SHP77 (cell line): ENCODE measurements around the gene ALDH1L1.

ENCODE experiments used
- DNase-seq, 2 experiments: peaks; one replicate each; lab custom pipeline; 2025; lab: John Stamatoyannopoulos, UW

ALDH1L1 gene

GRCh38 chr3:126154391-126155279 is 25.8 kb downstream of the ALDH1L1 start:
- no peak for DNase-seq

GRCh38 chr3:126153695-126154360 is 26.6 kb downstream of the ALDH1L1 start:
- no peak for DNase-seq

- no peak for DNase-seq
These were observed 27.3 kb downstream of the ALDH1L1 start for GRCh38 chr3:126152901-126153694.

- DNase-seq: no peak
These were observed 27.9 kb downstream of the ALDH1L1 start for GRCh38 chr3:126152458-126152857.

GRCh38 chr3:126151562-126152302 is 28.7 kb downstream of the ALDH1L1 start:
- DNase-seq: no peak

GRCh38 chr3:126149960-126150515 is 30.3 kb downstream of the ALDH1L1 start:
- DNase-seq: no peak

- DNase-seq: no peak
These were observed 31.0 kb downstream of the ALDH1L1 start for GRCh38 chr3:126149256-126149902.

GRCh38 chr3:126147932-126148683 is 32.3 kb downstream of the ALDH1L1 start:
- no peak for DNase-seq

- DNase-seq: no peak
These were observed 33.0 kb downstream of the ALDH1L1 start for GRCh38 chr3:126147147-126147931.

GRCh38 chr3:126146525-126147146 is 33.8 kb downstream of the ALDH1L1 start:
- no peak for DNase-seq

- DNase-seq: no peak
These were observed 34.4 kb downstream of the ALDH1L1 start for GRCh38 chr3:126146034-126146433.

GRCh38 chr3:126142652-126143051 is 37.7 kb downstream of the ALDH1L1 start:
- DNase-seq: no peak

- no peak for DNase-seq
These were observed 42.8 kb downstream of the ALDH1L1 start for GRCh38 chr3:126137490-126138130.

GRCh38 chr3:126136428-126137220 is 43.8 kb downstream of the ALDH1L1 start:
- no peak for DNase-seq

GRCh38 chr3:126135406-126136076 is 44.8 kb downstream of the ALDH1L1 start:
- no peak for DNase-seq

GRCh38 chr3:126135071-126135405 is 45.3 kb downstream of the ALDH1L1 start:
- no peak for DNase-seq
